ENCODE data around the gene WDR7. TPM values are rescaled to one million over a fixed set of nuclear protein-coding genes. Genes with fewer than 3 reads are reported as not detected.

WDR7 gene
- total RNA-seq, 2 experiments from 2014 or later: 28.8 to 30.5 TPM

DNA sequence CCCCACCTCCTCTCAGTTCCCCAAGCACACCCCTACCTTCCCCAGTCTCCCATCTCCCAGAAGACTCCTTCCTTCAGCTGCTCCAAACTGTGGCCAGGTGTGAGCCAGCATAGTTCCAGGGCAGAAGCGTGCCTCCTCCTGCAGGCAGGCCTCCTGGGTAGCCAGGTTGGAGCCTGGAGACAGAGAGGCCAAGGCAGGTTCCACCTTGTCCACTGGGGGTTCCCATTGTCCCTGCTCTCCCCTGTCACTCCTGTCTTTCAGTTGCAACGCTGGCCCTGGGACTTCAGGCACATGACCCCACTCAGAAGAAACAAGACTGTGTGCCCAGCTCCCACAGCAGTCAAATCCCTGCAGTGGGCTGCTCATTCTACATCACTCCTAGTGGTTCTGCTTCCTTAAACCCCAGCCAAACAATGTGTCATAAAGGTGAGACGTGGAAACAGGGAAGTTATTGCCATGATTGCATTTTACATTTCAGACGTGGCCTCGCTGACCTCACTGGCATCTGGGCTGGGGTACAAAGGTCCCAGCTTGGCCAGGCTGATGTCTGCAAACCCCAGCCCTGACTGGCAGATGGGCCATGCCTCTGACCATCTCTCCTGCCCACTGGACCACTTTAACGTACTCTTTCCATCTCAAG, 399.3 kb downstream of the WDR7 start:
- no peaks in the 10 kb centered on the region for H3K36me3 ChIP-seq (ENCODE audit: insufficient read depth, low read length)
- Mint-ChIP-seq H3K4me1 (ENCODE audit: low read depth) (no peaks in the 10 kb centered on the region), H3K36me3 (ENCODE audit: low read depth) (no peaks in the 10 kb centered on the region), H3K27ac (no peak overlapping the region), H3K4me3 (no peak overlapping the region), H3K27me3 (no peaks in the 10 kb centered on the region), H3K9me3 (peaks cover 2% of the 10 kb centered on the region)
- H3K4me3 ChIP-seq (ENCODE audit: low read length): no peak overlapping the region
- peaks cover 0 to 13% of the 10 kb centered on the region in 2 experiments for H3K9me3 ChIP-seq (ENCODE audit: control insufficient read depth in 1 of 2, insufficient read depth in 1 of 2, low read length in 2 of 2)
- no peaks in the 10 kb centered on the region for H3K4me1 ChIP-seq (ENCODE audit: insufficient read depth, low read length)
- ATAC-seq (ENCODE audit: poor library complexity): no peak
- no peaks in the 10 kb centered on the region for H3K27me3 ChIP-seq (ENCODE audit: control insufficient read depth in 1 of 2, insufficient read depth in 2 of 2, low read length in 2 of 2)
- no peak for DNase-seq
- TF ChIP-seq, protein P1, sequence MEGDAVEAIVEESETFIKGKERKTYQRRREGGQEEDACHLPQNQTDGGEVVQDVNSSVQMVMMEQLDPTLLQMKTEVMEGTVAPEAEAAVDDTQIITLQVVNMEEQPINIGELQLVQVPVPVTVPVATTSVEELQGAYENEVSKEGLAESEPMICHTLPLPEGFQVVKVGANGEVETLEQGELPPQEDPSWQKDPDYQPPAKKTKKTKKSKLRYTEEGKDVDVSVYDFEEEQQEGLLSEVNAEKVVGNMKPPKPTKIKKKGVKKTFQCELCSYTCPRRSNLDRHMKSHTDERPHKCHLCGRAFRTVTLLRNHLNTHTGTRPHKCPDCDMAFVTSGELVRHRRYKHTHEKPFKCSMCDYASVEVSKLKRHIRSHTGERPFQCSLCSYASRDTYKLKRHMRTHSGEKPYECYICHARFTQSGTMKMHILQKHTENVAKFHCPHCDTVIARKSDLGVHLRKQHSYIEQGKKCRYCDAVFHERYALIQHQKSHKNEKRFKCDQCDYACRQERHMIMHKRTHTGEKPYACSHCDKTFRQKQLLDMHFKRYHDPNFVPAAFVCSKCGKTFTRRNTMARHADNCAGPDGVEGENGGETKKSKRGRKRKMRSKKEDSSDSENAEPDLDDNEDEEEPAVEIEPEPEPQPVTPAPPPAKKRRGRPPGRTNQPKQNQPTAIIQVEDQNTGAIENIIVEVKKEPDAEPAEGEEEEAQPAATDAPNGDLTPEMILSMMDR (IDR thresholded peaks at IDR 0.05): no peak
- ChIA-PET POLR2A (no interaction called here), CTCF (no interaction called here)
- no peak overlapping the region for H3K27ac ChIP-seq (ENCODE audit: low read depth in 1 of 2, low read length in 2 of 2)
- intact Hi-C loops (cut with DNase I, micrococcal nuclease): no loop called here

DNA sequence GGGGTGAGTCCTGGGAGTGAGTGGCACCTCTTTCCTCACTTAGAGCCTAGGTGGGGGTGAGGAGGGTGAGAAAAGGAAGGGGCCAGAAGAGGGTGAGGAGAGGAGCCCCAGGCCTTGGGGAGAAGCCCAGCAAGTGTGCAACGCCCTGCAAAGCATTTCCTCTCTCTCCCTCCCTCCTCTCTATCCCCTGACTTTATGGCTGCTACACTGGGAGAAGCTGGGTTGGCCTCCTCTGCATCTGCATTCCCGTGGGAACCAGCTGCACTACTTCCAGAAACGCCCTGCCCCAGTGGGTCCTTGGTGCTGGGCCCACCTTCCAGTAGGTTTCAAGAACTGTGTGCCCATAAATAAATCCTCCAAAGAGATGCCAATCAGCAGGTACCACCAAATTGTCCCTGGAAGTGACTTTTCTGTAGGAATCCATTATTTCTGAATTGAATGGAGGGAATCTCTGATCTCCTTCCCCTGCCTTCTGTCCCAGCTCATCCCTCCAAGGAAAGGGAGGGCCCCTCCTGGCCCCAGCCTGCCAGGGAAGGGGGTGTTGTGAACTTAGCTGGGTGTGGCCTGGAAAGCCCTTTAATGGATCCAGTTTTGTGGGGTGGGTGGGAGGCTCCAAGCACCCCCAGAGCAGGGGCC, 400.0 kb downstream of the WDR7 start:
- Histone ChIP-seq H3K4me3 (ENCODE audit: low read length) (no peak overlapping the region), H3K36me3 (ENCODE audit: insufficient read depth, low read length) (no peaks in the 10 kb centered on the region), H3K4me1 (ENCODE audit: insufficient read depth, low read length) (no peaks in the 10 kb centered on the region), H3K9me3 (ENCODE audit: control insufficient read depth in 1 of 2, insufficient read depth in 1 of 2, low read length in 2 of 2) (peaks cover 0 to 13% of the 10 kb centered on the region in 2 experiments), H3K27ac (ENCODE audit: low read depth in 1 of 2, low read length in 2 of 2) (no peak overlapping the region), H3K27me3 (ENCODE audit: control insufficient read depth in 1 of 2, insufficient read depth in 2 of 2, low read length in 2 of 2) (no peaks in the 10 kb centered on the region)
- Mint-ChIP-seq H3K4me1 (ENCODE audit: low read depth) (no peaks in the 10 kb centered on the region), H3K27ac (no peak overlapping the region), H3K9me3 (peaks cover 3% of the 10 kb centered on the region), H3K36me3 (ENCODE audit: low read depth) (no peaks in the 10 kb centered on the region), H3K4me3 (no peak overlapping the region), H3K27me3 (no peaks in the 10 kb centered on the region)
- ChIA-PET POLR2A (no interaction called here), CTCF (no interaction called here)
- intact Hi-C loops (cut with DNase I, micrococcal nuclease): no loop called here
- DNase-seq (no peak), ATAC-seq (ENCODE audit: poor library complexity) (no peak)
- TF ChIP-seq, protein P1 (IDR thresholded peaks at IDR 0.05): no peak

DNA sequence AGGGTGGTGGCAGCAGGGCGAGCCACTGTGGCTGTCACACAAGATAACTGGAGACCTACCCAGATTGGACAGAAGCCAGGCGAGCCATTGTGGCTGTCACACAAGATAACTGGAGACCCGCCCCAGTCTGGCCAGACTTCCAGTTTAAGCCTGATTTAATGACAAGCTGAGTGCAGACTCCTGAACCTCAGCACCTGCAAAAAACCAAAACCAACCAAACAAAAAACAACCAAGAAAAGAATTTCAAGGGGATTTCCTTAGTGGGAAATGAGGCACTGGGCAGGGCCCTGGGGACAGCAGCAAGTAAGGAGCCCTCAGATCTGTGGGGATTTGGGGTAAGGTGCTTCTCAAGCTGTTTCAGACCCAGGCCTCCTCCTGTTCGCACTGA, 400.5 kb downstream of the WDR7 start:
- ChIA-PET CTCF (no interaction called here), POLR2A (no interaction called here)
- Mint-ChIP-seq H3K4me3 (no peak overlapping the region), H3K9me3 (peaks cover 3% of the 10 kb centered on the region), H3K27me3 (no peaks in the 10 kb centered on the region), H3K4me1 (ENCODE audit: low read depth) (no peaks in the 10 kb centered on the region), H3K27ac (no peak overlapping the region), H3K36me3 (ENCODE audit: low read depth) (no peaks in the 10 kb centered on the region)
- intact Hi-C loops (cut with DNase I, micrococcal nuclease): no loop called here
- H3K4me1 ChIP-seq (ENCODE audit: insufficient read depth, low read length): no peaks in the 10 kb centered on the region
- ATAC-seq (ENCODE audit: poor library complexity): no peak
- no peaks in the 10 kb centered on the region for H3K36me3 ChIP-seq (ENCODE audit: insufficient read depth, low read length)
- H3K9me3 ChIP-seq (ENCODE audit: control insufficient read depth in 1 of 2, insufficient read depth in 1 of 2, low read length in 2 of 2): peaks cover 0 to 13% of the 10 kb centered on the region in 2 experiments
- no peak for DNase-seq
- no peak overlapping the region for H3K4me3 ChIP-seq (ENCODE audit: low read length)
- H3K27ac ChIP-seq (ENCODE audit: low read depth in 1 of 2, low read length in 2 of 2): no peak overlapping the region
- no peaks in the 10 kb centered on the region for H3K27me3 ChIP-seq (ENCODE audit: control insufficient read depth in 1 of 2, insufficient read depth in 2 of 2, low read length in 2 of 2)
- TF ChIP-seq, protein P1 (IDR thresholded peaks at IDR 0.05): no peak
